DMS79 treated with DMSO at 0.1 percent for 48 hours (cell line): Measurements from ENCODE around the gene OR4F15.
"Not testable (repeated sequence)": the region's sequence is repeated elsewhere in the genome, so short reads cannot be mapped to it uniquely, and the experiment has no call there.

Source experiments
- DNase-seq: peaks from one replicate; lab custom pipeline; 2025; lab: John Stamatoyannopoulos, UW

The OR4F15 gene, protein sequence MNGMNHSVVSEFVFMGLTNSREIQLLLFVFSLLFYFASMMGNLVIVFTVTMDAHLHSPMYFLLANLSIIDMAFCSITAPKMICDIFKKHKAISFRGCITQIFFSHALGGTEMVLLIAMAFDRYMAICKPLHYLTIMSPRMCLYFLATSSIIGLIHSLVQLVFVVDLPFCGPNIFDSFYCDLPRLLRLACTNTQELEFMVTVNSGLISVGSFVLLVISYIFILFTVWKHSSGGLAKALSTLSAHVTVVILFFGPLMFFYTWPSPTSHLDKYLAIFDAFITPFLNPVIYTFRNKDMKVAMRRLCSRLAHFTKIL

DNA sequence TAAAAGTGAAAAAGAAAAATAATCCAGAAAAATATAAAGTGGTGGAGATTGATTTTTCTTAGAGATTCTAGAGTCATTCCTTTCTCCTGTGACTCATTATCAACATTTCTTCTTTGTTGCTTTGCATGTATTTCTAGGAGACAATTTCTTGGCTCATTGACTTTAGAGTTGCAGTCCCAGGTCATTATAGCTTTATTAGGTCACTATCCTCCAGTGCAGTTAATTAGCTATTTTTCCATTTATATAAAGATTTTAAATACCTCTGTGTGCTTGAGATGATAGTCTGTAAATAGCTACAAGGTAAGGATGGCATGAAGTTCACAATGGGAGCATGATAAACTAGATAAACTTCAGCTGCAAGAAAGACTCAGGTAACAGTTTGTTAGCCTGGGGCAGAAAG is at the start of gene OR4F15:
Gene OR4F15, plus strand, starts transcription at position 301 of the 400 bp plus-strand sequence. CDS start 5,985 bp downstream, outside the sequence.
- no peak for DNase-seq

GRCh38 chr15:101764669-101765339 is 47.2 kb upstream of the OR4F15 start:
- not testable (repeated sequence) for DNase-seq

GRCh38 chr15:101765340-101765671 is 46.7 kb upstream of the OR4F15 start:
- DNase-seq: not testable (repeated sequence)

- DNase-seq: no peak
Measured at GRCh38 chr15:101765772-101766456, 46.1 kb upstream of the OR4F15 start.

GRCh38 chr15:101767083-101767640 is 44.8 kb upstream of the OR4F15 start:
- not testable (repeated sequence) for DNase-seq

- no peak for DNase-seq
Measured at GRCh38 chr15:101772921-101773320, 39.1 kb upstream of the OR4F15 start.

DNA sequence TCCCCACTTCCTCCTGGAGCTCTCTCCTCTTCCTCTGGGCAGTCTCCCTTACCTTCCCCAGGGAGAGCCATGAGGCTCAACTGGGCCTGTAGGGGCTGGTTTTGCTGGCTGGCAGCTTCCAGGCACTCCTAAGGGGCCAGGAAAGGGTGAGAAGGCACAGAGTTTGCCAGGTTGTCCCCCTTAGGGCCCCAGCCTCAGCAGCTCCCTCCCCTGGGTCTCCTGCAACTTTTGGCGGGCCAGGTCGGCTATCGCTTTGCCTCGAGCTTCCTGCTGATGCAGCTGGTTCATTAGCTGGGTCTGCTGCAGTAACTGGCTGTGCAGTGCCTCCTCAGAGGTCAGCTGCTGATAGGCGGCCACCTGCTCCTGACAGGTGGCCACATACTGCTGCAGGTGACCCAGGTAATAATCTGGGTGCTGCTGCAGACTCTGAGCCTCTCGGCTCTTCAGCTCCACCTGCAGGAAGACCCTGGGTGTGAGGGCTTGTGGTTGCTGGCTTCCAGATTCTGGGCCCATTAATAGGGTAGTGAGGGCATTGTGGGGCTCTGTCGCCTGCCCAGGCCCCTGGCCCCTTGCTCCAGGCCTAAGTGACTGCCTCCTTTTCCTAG is 38.4 kb upstream of the OR4F15 start:
- DNase-seq: no peak

DNA sequence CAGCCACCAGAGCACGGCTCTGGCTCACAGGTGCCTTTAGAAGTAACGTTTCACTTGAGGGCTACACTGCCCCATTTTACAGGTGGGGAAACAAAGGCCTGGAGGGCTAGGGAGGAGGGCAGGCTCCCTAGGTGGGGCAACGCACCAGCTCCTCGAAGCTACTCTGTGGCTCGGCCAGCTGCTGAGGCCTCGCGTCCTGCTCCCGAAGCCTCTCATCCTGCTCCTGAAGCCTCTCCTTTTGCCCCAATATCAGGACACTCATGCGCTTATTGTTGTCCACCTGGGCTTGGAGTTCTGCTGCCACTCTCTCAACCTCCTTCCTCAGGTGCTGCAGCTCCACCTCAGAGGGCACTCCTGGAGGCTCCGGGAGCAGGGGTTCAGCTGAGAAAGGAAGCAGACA is 36.9 kb upstream of the OR4F15 start:
- no peak for DNase-seq

DNA sequence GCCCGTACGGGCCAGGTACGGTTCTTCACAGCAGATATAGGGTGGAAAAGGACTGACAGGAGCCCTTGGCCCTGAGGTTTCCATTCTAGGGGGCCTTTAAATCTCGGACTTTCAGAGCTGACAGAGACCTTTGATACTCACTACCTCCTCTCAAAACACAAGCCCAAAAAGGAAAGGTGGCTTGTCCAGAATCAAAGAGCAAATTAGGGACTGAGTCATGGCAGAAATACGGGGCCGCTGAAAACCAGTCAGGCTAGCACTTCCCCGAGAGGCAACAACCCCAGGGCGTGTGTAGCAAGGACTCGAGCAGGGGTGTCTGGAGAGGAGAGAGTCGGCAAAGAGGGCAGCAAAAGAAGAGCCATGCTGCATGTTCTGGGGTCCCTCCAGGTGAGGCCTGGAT is 33.4 kb upstream of the OR4F15 start:
- DNase-seq: not testable (repeated sequence)

DNA sequence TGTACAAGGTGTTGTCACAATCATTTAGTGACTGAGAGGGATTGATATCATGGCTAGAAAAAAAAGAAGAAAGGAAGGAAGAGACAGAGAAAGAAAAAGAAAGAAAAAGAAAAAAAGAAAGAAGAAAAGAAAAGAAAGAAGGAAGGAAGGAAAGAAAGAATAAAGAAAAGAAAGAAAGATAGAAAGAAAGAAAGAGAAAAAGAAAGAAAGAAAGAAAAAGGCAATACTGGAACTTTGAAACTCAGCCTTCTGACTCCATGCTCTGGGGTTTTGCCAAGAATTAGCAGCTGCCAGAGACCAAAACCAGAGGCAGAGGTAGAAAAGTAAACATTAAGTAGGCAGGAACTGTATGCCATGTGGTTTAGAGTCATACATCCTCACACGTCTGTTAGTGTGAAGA is 31.8 kb upstream of the OR4F15 start:
- peak; percentile 0 for DNase-seq

DNA sequence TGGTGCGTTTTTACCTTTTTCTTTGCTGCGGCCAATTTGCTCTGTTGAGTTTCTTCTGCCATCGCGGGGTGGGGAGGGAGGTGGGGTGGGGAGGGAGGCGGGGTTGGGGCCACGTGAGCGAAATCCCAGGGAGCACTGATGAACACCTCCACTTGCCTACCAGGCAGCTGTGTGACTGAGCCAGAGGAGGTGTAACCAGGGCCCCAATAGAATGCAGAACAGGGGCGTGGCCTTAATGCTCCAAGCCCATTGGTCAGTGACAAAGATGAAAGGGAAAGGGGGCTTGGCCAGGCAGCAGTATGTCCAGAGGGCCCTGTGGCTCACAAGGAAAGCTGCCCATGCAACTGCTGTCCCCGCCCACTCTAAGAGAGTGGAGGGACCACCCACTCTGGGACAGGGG is 30.1 kb upstream of the OR4F15 start:
- no peak for DNase-seq

DNA sequence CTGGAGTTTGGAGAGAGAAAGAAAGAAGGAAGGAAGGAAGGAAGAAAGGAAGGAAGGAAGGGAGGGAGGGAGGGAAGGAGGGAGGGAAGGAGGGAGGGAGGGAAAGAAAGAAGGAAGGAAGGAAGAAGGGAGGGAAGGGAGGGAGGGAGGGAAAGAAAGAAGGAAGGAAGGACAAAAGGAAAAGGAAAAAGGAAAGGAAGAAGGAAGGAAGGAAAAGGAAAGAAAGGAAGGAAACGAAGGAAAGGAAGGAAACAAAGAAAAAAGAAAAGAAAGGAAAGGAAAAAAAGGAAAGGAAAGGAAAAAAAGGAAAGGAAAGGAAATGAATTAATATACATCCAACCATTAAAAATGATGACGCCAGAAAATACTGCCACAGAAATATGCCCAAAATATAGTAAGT is 27.4 kb upstream of the OR4F15 start:
- DNase-seq: no peak

- DNase-seq: not testable (repeated sequence)
Measured at GRCh38 chr15:101786422-101786821, 25.6 kb upstream of the OR4F15 start.

DNA sequence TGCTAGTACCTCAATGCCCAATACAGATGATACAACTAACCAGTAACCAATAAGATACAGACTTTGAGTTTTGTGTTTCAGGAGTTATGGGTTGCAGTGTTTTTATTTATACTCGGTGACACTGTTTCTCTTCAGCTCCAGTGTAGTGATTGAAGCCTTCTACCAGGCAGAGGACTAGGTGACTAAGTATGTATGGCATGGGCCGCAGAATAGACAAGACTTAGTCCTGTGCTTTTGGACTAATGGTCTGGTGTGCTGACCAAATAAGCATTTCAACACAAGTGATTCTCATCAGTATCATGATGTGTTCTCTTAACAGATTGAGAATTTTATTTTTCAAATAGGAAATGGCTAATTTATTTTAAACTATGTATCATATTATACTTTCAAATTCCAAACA is 24.0 kb upstream of the OR4F15 start:
- DNase-seq: not testable (repeated sequence)

GRCh38 chr15:101788503-101789269 is 23.3 kb upstream of the OR4F15 start:
- not testable (repeated sequence) for DNase-seq

DNA sequence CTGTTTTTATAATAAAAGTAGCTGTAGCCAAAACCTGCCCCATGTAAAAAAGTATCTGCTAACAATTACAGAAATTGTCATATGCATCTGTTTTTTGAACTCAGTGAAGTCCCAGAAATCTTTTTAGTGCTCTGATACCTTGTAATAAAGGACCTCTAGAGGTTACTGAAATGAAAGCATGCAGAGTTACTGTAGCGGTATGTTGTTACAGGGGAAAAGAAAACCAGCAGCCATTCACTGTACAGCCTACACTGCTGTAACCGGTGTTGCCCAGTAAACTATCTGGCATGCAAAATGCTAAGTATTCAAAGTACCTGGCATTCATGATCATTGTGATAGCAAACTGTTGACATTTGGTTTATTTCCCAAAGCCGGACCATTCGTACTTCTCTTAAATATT is 21.3 kb upstream of the OR4F15 start:
- DNase-seq: not testable (repeated sequence)

DNA sequence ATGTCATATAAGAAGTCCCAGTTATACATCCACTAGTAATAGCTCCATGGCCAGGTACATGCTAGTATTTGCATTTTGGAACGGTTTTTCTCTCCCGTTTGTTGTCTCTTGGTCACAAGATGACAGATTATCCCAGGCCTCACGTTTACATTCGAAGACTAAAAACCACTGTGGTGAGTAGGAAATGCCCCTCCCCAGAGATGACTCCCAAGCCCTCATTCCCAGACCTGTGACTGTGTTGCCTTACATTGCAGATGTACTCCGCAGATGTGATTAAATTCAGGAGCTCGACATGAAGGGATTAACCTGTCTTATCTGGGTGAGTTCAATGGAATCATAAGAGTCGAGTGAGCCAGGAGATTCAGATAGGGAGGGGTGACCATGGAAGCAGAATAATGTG is 18.0 kb upstream of the OR4F15 start:
- DNase-seq: not testable (repeated sequence)

DNA sequence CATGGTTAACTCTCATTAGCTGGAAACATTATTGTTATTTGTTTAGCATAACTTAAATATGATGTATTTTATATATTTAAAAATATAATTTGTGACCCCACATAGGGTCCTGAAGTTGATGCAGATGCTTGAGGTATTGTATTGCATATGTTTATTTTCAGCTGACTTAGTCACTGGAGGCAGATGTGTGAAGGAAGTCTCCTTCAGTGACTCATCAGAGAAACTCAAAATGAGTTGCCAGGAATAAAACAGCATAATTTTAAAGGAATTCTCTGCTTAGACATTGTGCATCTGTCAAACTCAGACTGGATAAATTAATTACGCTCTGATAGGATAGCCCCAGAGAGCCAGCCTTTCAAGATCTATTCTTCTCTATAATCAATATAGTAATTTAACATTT is 16.5 kb upstream of the OR4F15 start:
- DNase-seq: no peak

DNA sequence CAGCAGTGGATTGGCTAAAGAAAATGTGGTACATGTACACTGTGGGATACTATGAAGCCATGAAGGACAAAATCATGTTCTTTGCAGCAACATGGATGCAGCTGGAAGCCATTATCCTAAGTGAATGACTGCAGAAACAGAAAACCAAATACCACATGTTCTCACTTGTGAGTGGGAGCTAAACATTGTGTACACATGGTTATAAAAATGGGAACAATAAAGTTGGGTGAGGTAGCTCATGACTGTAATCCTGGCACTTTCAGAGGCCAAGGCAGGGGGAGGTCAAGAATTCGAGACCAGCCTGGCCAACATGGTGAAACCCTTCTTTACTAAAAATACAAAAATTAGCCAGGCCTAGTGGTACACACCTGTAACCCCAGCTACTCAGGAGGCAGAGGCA is 12.3 kb upstream of the OR4F15 start:
- DNase-seq: no peak

DNA sequence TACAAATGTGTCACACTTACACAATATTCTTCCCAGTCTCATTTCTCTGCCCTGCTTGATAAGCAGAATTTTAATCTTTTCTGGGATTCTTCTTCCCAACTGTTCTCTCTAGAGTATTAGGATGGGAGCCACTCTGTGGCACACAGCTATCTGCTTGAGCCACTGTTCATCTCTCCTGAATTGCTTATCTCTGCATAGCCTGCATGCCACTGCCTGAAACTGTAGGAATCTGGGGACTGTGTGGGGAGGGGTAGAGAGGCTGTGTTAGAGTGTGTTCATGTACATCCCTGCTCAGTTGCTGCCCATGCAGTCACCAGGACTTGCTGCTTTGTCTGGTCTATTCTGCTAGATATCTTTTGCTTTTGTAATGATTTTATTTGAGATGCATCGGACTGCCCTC is 11.0 kb upstream of the OR4F15 start:
- no peak for DNase-seq

GRCh38 chr15:101803209-101803608 is 8.8 kb upstream of the OR4F15 start, which contains the start of gene OR4F6:
Gene OR4F6, plus strand, starts transcription at chr15:101803509. Its CDS starts 2,211 bp downstream, at chr15:101805720.
- no peak for DNase-seq
